Activated CD8-positive, alpha-beta T cell treated with anti-CD3 and anti-CD28 coated beads, Interleukin-2, amount 10 ng/mL, durations not matched to agents 7 days and 5 days (primary cell): Measurements from ENCODE around the gene TDP1. TPM values are rescaled to one million over a fixed set of nuclear protein-coding genes. Genes with fewer than 3 reads are reported as not detected.

Experiments
- ATAC-seq: fragments of 150-1000 bp; cut with Tn5 transposase; one replicate; pipeline ENCODE4 v1.10.0; 2021; ENCODE audit warnings: moderate library complexity
- CTCF ChIA-PET: fragments of 350-600 bp; sonication (Branson Sonifier 250); formaldehyde crosslinking; loops from one replicate; lab custom pipeline; 2021; ENCODE audit warnings: antibody characterized with exemption; lab: Charles Lee
- POLR2A ChIA-PET: fragments of 350-600 bp; sonication (Branson Sonifier 250); formaldehyde crosslinking; loops from one replicate; lab custom pipeline; 2021; ENCODE audit warnings: antibody characterized with exemption; lab: Charles Lee
- DNase-seq: peaks from one replicate; pipeline ENCODE4 v3.0.0-alpha.2; 2020
- H3K27ac Mint-ChIP-seq: one replicate; pipeline ENCODE4 v1.8.0; 2021; ENCODE audit warnings: mild to moderate bottlenecking, mixed read lengths
- H3K27me3 Mint-ChIP-seq: one replicate; pipeline ENCODE4 v1.8.0; 2021; ENCODE audit warnings: low read depth, mixed read lengths
- H3K36me3 Mint-ChIP-seq: one replicate; pipeline ENCODE4 v1.8.0; 2021; ENCODE audit warnings: low read depth, mixed read lengths
- H3K4me1 Mint-ChIP-seq: one replicate; pipeline ENCODE4 v1.8.0; 2021; ENCODE audit warnings: low read depth, mixed read lengths
- H3K4me3 Mint-ChIP-seq: one replicate; pipeline ENCODE4 v1.8.0; 2021; ENCODE audit warnings: mild to moderate bottlenecking, mixed read lengths
- H3K9me3 Mint-ChIP-seq: one replicate; pipeline ENCODE4 v1.8.0; 2022; ENCODE audit warnings: mixed read lengths; ENCODE audit not compliant: insufficient read depth
- total RNA-seq, 2 experiments: library from RNA; stranded (reverse); gene quantifications; one replicate each; pipeline ENCODE4 v1.2.3, GENCODE V29; 2021

TDP1 gene
- total RNA-seq, 2 experiments from 2014 or later = 82.0 to 89.7 TPM

DNA sequence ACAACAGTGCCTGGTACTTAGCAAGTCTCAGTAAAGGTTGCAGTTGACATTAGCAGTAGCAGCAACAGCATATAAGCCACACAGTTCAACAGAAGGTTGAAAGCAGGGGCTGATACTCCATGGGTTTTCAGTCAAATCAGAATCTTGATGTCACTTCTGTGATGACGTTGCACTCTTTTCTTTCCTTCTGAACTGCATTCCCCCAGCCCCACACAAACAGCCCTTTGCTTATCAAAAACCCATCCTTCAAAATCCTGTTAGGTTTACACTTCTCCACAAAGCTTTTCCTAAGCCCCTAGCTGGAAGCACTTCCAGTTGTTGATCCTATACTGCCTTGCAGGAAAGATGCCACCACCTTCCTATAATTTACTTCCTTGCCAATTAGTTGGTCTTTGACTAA is 72.1 kb downstream of the TDP1 start:
- Mint-ChIP-seq H3K4me3 (no peak overlapping the region), H3K27me3 (no peaks in the 10 kb centered on the region), H3K36me3 (peaks cover 57% of the 10 kb centered on the region), H3K4me1 (no peaks in the 10 kb centered on the region), H3K27ac (no peak overlapping the region), H3K9me3 (no peaks in the 10 kb centered on the region)
- ChIA-PET CTCF (no interaction called here), POLR2A (interaction anchor here (0.8 kb wide), 1 partner anchor 28 kb away, joined by 3 read pairs; no protein-coding TSS in a partner anchor)
- no peak for ATAC-seq
- DNase-seq = no peak

DNA sequence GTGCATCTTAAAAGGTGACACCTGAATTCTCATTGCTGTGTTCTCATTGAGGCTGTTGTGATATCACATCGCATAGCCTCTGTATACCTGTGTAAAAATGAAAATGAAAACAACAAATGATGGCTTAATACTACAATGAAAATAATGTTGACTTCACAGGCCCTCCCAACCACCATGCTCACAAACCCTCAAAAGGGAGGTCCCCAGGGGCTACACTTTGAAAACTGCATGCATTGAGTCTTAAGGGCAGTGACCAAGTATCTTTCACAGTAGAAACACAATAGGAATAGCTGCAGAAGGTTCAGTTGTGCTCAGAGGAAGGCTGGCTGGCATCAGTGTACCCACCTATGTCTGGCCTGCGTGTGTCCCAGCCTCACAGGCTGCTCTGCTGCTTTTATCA is 78.4 kb downstream of the TDP1 start:
- no peak for DNase-seq
- no peaks in the 10 kb centered on the region for H3K4me1 Mint-ChIP-seq
- H3K36me3 Mint-ChIP-seq = peaks cover 63% of the 10 kb centered on the region
- CTCF ChIA-PET = no interaction called here
- POLR2A ChIA-PET = no interaction called here
- no peak overlapping the region for H3K27ac Mint-ChIP-seq
- H3K27me3 Mint-ChIP-seq = no peaks in the 10 kb centered on the region
- H3K9me3 Mint-ChIP-seq = peaks cover 6% of the 10 kb centered on the region
- H3K4me3 Mint-ChIP-seq = no peak overlapping the region
- no peak for ATAC-seq

- Mint-ChIP-seq H3K27ac (no peak overlapping the region), H3K27me3 (no peaks in the 10 kb centered on the region), H3K4me3 (no peak overlapping the region), H3K36me3 (peaks cover 69% of the 10 kb centered on the region), H3K9me3 (peaks cover 6% of the 10 kb centered on the region), H3K4me1 (no peaks in the 10 kb centered on the region)
- DNase-seq (no peak), ATAC-seq (no peak)
- ChIA-PET POLR2A (no interaction called here), CTCF (no interaction called here)
Measured at GRCh38 chr14:90034835-90035525, 79.3 kb downstream of the TDP1 start.

DNA sequence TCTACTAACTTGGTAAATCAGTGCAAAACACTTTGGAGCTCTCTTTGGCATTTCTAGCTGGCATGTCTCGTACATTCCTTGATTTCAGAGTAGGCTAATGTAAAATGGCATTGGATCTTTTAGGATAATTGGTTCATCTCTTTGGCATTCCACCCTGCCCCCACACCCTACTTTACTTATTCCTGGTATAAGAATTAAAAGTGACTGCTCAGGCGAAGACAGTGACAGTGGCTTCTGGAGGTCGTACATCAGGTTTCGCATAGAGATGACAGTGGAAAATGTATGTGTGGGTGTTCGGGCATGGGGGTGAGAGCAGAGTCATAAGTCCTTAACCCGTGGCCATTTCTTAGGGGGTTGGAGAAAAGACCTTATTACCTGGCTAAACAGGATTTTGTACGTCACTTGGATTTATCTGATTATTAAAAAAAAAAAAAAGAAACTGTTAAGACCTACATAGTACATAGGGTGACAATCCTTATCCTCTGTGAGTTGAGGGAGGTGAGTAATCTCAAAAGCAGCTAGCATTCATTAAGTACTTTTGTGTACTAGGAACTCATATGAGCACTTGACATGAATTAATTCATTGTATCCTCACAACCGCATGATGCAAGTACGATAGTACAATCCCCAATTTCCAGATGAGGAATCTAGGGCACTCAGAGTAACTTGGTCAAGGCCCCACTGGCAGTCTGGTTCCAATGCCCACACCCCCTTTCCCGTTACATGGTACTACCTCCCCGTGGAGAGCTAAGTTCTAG is 83.7 kb downstream of the TDP1 start:
- Mint-ChIP-seq H3K4me1 (no peaks in the 10 kb centered on the region), H3K4me3 (no peak overlapping the region), H3K27ac (no peak overlapping the region), H3K27me3 (no peaks in the 10 kb centered on the region), H3K9me3 (peaks cover 6% of the 10 kb centered on the region), H3K36me3 (peaks cover 60% of the 10 kb centered on the region)
- ChIA-PET POLR2A (no interaction called here), CTCF (no interaction called here)
- DNase-seq (no peak), ATAC-seq (no peak)

- POLR2A ChIA-PET = no interaction called here
- DNase-seq = no peak
- no peak overlapping the region for H3K4me3 Mint-ChIP-seq
- H3K4me1 Mint-ChIP-seq = no peaks in the 10 kb centered on the region
- H3K36me3 Mint-ChIP-seq = peaks cover 61% of the 10 kb centered on the region
- H3K27ac Mint-ChIP-seq = no peak overlapping the region
- peaks cover 6% of the 10 kb centered on the region for H3K9me3 Mint-ChIP-seq
- H3K27me3 Mint-ChIP-seq = no peaks in the 10 kb centered on the region
- CTCF ChIA-PET = no interaction called here
- no peak for ATAC-seq
Measured at GRCh38 chr14:90040411-90040810, 84.7 kb downstream of the TDP1 start.

- POLR2A ChIA-PET = no interaction called here
Measured at GRCh38 chr14:90042496-90043252, 86.9 kb downstream of the TDP1 start.

DNA sequence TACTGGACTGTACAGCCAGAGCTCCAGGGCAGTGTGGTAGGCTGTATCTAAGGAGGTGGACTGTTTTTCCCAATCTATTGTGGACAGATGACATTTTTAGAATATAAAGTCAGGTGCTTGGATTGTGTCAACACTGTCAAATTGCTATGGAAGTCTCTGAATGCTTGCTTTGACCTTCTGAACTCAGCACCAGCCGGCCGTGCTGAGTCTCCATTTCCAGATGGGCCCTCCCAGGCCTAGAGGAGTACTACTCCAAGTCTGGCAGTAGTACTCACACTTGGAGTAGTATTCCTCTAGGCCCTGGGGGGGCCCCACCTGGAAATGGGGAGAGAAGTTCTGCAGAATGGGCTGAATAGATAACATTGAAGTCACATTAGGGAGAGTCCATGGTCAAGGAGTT is 89.9 kb downstream of the TDP1 start:
- Mint-ChIP-seq H3K27me3 (no peaks in the 10 kb centered on the region), H3K4me3 (no peak overlapping the region), H3K36me3 (peaks cover 32% of the 10 kb centered on the region), H3K4me1 (no peaks in the 10 kb centered on the region), H3K9me3 (no peaks in the 10 kb centered on the region), H3K27ac (no peak overlapping the region)
- no peak for DNase-seq
- ChIA-PET POLR2A (no interaction called here), CTCF (no interaction called here)
- ATAC-seq = no peak

More at GRCh38 chr14:90042496-90043252, 86.9 kb downstream of the TDP1 start:
- no peak for DNase-seq
- Mint-ChIP-seq H3K27ac (no peak overlapping the region), H3K27me3 (no peaks in the 10 kb centered on the region), H3K9me3 (peaks cover 6% of the 10 kb centered on the region), H3K4me1 (no peaks in the 10 kb centered on the region), H3K4me3 (no peak overlapping the region), H3K36me3 (peaks cover 49% of the 10 kb centered on the region)
- CTCF ChIA-PET = no interaction called here
- no peak for ATAC-seq

- Mint-ChIP-seq H3K27me3 (peaks cover 17% of the 10 kb centered on the region), H3K9me3 (no peaks in the 10 kb centered on the region)
- CTCF ChIA-PET = no interaction called here
Measured at GRCh38 chr14:90049390-90049789, 93.7 kb downstream of the TDP1 start.

DNA sequence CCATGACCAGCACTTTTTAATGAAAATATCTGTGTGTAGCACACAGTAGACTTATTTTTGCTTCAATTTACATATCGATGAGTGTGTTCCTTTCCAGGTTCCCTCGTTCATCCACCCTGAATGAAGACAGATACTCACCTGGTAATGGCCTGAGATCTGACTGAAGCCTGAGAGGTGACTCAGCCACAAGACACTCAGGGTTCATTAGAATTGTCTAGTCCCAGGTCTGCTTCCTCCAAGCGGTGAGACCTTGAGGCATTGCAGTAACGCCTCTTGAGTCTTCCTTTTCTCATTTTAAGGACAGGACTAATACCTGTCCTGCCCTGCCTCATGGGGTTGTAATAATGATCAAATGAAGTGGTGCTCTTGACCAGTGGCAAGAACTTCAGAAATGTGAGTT is 94.5 kb downstream of the TDP1 start:
- CTCF ChIA-PET = no interaction called here
- POLR2A ChIA-PET = no interaction called here
- Mint-ChIP-seq H3K27me3 (peaks cover 24% of the 10 kb centered on the region), H3K27ac (no peak overlapping the region), H3K9me3 (no peaks in the 10 kb centered on the region), H3K4me3 (no peak overlapping the region), H3K4me1 (no peaks in the 10 kb centered on the region), H3K36me3 (peaks cover 2% of the 10 kb centered on the region)
- ATAC-seq (no peak), DNase-seq (no peak)

More at GRCh38 chr14:90049390-90049789, 93.7 kb downstream of the TDP1 start:
- H3K27ac Mint-ChIP-seq = no peak overlapping the region
- peaks cover 11% of the 10 kb centered on the region for H3K36me3 Mint-ChIP-seq
- no peaks in the 10 kb centered on the region for H3K4me1 Mint-ChIP-seq
- H3K4me3 Mint-ChIP-seq = no peak overlapping the region
- ATAC-seq (no peak), DNase-seq (no peak)
- POLR2A ChIA-PET = no interaction called here

GRCh38 chr14:90053044-90053443 is 97.3 kb downstream of the TDP1 start:
- Mint-ChIP-seq H3K4me1 (no peaks in the 10 kb centered on the region), H3K36me3 (no peaks in the 10 kb centered on the region), H3K27me3 (peaks cover 39% of the 10 kb centered on the region), H3K9me3 (no peaks in the 10 kb centered on the region), H3K27ac (no peak overlapping the region), H3K4me3 (no peak overlapping the region)
- POLR2A ChIA-PET = no interaction called here
- CTCF ChIA-PET = interaction anchor here (1.2 kb wide), 1 partner anchor 1026 kb away, joined by 3 read pairs; no protein-coding TSS in a partner anchor
- no peak for DNase-seq
- ATAC-seq = no peak

DNA sequence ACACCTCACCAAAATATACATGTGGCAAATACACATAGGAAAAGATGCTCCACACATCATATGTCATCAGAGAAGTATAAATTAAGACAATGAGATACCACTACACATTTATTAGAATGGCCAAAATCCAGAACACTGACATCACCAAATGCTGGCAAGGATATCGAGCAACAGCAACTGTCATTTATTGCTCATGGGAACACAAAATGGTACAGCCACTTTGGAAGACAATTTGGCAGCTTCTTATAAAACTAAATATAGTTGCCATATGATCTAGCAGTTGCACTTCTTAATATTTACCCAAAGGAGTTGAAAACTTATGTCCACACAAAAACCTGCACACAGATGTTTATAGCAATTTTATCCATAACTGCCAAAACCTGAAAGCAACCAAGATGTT is 99.1 kb downstream of the TDP1 start:
- CTCF ChIA-PET = interaction anchor here (1.5 kb wide), 1 partner anchor 115 kb away, joined by 5 read pairs; no protein-coding TSS in a partner anchor

GRCh38 chr14:90056826-90057225 is 101.1 kb downstream of the TDP1 start:
- no peaks in the 10 kb centered on the region for H3K36me3 Mint-ChIP-seq
- ChIA-PET CTCF (interaction anchor here (1.2 kb wide), 1 partner anchor 179 kb away, joined by 4 read pairs; no protein-coding TSS in a partner anchor), POLR2A (no interaction called here)
- H3K9me3 Mint-ChIP-seq = no peaks in the 10 kb centered on the region
- H3K27ac Mint-ChIP-seq = no peak overlapping the region
- peaks cover 53% of the 10 kb centered on the region for H3K27me3 Mint-ChIP-seq
- DNase-seq (no peak), ATAC-seq (no peak)
- H3K4me3 Mint-ChIP-seq = no peak overlapping the region
- H3K4me1 Mint-ChIP-seq = peaks cover 12% of the 10 kb centered on the region

More for the DNA sequence above, 99.1 kb downstream of the TDP1 start:
- Mint-ChIP-seq H3K9me3 (no peaks in the 10 kb centered on the region), H3K27me3 (peaks cover 54% of the 10 kb centered on the region), H3K4me1 (peaks cover 6% of the 10 kb centered on the region), H3K27ac (no peak overlapping the region), H3K36me3 (no peaks in the 10 kb centered on the region), H3K4me3 (no peak overlapping the region)
- DNase-seq = no peak
- no peak for ATAC-seq
- POLR2A ChIA-PET = no interaction called here
